ENCODE data around the gene RAB10.
"Not testable (repeated sequence)": the region's sequence is repeated elsewhere in the genome, so short reads cannot be mapped to it uniquely, and the experiment has no call there.

RAB10 gene

DNA sequence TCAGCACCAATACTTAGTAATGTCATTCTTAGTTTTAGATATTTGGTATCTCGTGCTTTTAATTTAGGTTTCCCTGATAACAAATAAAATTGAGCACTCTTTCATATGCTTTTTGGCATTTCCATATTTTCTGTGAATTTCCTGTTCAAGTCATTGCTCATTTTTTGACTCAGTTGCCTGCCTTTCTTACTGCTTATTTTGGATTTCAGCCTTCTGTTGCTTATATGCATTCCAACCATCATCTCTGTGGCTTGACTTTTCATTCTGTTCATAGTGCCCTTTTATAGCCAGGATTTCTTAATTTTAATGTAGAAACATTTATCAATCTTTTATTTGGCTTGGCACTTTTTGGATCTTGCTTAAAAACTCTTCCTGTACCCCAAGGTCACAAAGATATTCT lies 37.0 kb upstream of the RAB10 start:
- peak; percentile 53 for DNase-seq (ENCODE audit: low read depth)
- TF ChIP-seq, protein P1, sequence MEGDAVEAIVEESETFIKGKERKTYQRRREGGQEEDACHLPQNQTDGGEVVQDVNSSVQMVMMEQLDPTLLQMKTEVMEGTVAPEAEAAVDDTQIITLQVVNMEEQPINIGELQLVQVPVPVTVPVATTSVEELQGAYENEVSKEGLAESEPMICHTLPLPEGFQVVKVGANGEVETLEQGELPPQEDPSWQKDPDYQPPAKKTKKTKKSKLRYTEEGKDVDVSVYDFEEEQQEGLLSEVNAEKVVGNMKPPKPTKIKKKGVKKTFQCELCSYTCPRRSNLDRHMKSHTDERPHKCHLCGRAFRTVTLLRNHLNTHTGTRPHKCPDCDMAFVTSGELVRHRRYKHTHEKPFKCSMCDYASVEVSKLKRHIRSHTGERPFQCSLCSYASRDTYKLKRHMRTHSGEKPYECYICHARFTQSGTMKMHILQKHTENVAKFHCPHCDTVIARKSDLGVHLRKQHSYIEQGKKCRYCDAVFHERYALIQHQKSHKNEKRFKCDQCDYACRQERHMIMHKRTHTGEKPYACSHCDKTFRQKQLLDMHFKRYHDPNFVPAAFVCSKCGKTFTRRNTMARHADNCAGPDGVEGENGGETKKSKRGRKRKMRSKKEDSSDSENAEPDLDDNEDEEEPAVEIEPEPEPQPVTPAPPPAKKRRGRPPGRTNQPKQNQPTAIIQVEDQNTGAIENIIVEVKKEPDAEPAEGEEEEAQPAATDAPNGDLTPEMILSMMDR (IDR thresholded peaks at IDR 0.05; ENCODE audit: low read length, missing control alignments), result no peak
- no peak overlapping the region for H3K4me3 ChIP-seq (replicated peaks; ENCODE audit: low read depth, low read length)

DNA sequence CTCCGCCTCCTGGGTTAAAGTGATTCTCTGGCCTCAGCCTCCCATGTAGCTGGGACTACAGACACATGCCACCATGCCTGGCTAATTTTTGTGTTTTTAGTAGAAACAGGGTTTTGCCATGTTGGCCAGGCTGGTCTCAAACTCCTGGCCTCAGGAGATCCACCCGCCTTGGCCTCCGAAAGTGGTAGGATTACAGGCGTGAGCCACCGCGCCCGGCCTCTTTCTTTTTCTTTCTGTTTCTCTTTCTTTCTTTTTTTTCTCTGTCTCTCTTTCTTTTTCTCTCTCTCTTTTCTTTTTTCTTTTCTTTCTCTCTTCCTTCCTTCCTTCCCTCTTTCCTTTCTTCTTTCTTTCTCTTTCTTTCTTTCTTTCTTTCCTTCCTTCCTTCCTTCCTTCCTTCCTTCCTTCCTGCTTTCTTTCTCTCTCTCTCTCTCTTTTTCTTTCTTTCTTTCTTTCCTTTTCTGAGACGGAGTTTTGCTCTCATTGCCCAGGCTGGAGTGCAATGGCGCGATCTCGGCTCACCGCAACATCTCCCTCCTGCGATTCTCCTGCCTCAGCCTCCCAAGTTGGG lies 35.0 kb upstream of the RAB10 start:
- DNase-seq (ENCODE audit: low read depth); H3K4me3 ChIP-seq (replicated peaks; ENCODE audit: low read depth, low read length): not testable (repeated sequence)

DNA sequence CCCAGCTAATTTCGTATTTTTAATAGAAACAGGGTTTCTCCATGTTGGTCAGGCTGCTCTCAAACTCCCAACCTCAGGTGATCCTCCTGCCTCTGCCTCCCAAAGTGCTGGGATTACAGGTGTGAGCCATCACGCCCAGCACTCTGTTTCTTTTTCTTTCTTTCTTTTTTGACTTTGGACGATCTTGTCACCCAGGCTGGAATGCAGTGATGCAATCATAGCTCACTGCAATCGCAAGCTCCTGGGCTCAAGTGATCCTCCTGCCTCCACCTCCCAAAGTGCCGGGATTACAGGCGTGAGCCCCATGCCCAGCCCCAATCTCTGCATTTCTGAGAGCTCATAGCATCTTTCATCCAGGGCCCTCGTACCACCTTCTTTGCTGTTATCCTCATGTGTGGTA lies 34.5 kb upstream of the RAB10 start:
- DNase-seq (ENCODE audit: low read depth), result not testable (repeated sequence)

DNA sequence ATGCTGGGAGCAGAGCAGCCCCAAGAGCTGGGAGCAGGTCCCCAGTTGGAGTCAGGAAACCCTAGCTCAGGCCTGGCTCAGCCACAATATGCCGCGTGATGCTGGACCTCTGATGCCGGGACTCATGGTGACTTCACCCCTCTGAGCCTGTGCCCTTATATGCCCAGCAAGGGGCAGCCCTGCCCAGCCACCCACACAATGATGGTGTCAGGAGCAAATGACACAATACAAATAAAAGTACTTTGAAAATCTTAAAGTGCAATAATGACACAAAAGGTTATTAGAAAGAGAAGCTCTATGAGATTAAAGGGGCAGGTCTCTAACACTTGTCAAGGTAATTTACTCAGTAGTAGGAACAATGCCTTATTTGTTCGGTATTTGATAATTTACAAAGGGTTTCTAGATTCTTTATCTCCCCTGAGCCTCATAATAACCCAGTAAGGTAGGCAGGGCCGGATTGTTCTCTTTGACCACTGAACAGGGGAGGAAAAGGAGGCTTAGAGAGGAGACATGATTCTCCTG lies 33.3 kb upstream of the RAB10 start:
- DNase-seq (ENCODE audit: low read depth), result no peak
- no peak overlapping the region for H3K4me3 ChIP-seq (replicated peaks; ENCODE audit: low read depth, low read length)
- TF ChIP-seq, protein P1 (IDR thresholded peaks at IDR 0.05; ENCODE audit: low read length, missing control alignments), result no peak

More for the DNA sequence above, 34.5 kb upstream of the RAB10 start:
- not testable (repeated sequence) for H3K4me3 ChIP-seq (replicated peaks; ENCODE audit: low read depth, low read length)

DNA sequence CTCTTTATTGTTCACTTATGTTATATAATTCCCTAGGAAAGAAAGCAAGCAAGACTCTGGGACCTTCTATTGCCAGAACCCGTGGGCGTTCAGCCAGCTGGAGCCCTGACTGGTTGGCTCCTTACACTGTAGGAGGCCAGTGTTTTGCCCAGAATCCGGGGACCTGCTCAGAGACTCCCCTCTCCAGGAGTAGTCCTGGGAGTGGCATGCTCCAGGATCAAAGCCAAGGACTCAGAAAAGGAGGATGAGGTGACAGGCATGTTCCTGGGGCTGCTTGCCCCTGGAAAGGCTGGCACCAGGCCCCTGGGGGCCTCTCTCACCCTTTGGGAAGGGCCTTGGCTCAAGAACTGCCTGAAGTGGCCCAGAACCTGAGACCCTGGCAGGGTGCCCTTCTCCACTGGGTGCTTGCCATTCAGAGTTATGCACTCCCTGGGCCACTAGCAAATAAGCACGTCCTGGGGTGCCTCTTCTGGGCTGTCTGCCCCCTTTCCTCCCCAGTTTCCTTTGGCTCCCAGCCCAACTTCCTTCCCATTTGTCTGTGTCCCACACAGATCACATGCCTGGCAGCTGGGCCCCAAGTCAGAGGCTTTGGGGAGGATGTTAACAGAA lies 32.0 kb upstream of the RAB10 start:
- TF ChIP-seq, protein P1 (IDR thresholded peaks at IDR 0.05; ENCODE audit: low read length, missing control alignments), result no peak
- peak; percentile 71 for DNase-seq (ENCODE audit: low read depth)
- H3K4me3 ChIP-seq (replicated peaks; ENCODE audit: low read depth, low read length), result no peak overlapping the region

DNA sequence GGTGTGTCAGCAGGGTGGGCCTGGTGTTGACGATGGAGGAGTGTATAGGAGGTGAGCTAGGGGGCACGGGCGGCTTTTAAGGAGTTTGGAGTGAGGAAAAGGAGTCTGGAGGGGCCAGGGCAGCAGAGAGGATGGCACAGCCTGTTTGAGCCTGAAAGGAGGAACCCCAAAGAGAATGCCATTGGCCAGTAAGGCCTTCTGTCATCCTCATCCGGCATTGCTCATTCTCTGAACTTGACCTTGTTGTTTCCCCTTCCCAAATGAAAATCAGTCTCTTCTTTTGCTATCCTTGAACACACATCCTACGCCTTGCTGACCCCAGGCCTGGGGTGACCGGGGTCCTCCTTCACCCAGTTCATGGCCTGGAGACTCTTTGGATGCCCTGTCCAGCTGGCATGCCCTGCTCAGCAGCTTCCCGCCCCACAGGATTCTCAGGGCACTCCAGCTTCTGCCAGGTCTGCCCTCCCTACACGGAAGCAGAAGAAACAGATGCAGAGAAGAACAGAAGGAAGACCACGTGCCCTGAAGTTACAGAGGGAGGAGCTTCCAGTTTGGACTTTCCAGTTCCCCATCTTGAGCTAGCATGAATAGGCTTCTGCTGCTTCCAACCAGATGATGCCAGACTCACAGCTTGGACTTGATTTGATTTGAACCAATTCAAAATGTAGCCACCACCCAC lies 31.1 kb upstream of the RAB10 start:
- TF ChIP-seq, protein P1 (IDR thresholded peaks at IDR 0.05; ENCODE audit: low read length, missing control alignments), result no peak
- H3K4me3 ChIP-seq (replicated peaks; ENCODE audit: low read depth, low read length), result no peak overlapping the region
- DNase-seq (ENCODE audit: low read depth), result no peak

DNA sequence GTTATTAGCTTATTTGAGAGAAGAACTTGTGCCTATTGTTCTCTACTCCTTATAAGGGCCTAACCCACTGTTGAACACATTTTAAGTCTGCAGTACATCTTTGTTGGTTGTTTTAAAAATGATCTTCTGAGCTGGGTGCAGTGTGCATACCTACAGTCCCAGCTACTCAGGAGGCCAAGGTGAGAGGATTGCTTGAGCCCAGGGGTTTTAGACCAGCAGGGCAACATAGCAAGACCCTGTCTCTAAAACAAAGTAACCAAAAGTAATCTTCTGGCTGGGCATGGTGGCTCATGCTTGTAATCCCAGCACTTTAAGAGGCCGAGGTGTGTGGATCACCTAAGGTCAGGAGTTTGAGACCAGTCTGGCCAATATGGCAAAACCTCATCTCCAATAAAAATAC lies 25.8 kb upstream of the RAB10 start:
- TF ChIP-seq, protein P1 (IDR thresholded peaks at IDR 0.05; ENCODE audit: low read length, missing control alignments), result no peak
- no peak for DNase-seq (ENCODE audit: low read depth)
- no peak overlapping the region for H3K4me3 ChIP-seq (replicated peaks; ENCODE audit: low read depth, low read length)

Measured in fibroblast of pulmonary artery (primary cell).